GM12892 (cell line): ENCODE results near the gene CABCOCO1.

ENCODE experiments used
- POLR2A ChIP-seq: IDR thresholded peaks from 2 replicates; pipeline ENCODE4 v1.6.1; 2011; ENCODE audit warnings: low read depth, low read length, control low read depth
- POLR2AphosphoS5 ChIP-seq: IDR thresholded peaks from 2 replicates; pipeline ENCODE4 v1.6.1; 2011; ENCODE audit warnings: low read depth, low read length, control low read depth
- TAF1 ChIP-seq: IDR thresholded peaks from 2 replicates; pipeline ENCODE4 v1.6.1; 2011; ENCODE audit warnings: low read depth, mild to moderate bottlenecking, control low read depth, low read length, borderline replicate concordance

DNA sequence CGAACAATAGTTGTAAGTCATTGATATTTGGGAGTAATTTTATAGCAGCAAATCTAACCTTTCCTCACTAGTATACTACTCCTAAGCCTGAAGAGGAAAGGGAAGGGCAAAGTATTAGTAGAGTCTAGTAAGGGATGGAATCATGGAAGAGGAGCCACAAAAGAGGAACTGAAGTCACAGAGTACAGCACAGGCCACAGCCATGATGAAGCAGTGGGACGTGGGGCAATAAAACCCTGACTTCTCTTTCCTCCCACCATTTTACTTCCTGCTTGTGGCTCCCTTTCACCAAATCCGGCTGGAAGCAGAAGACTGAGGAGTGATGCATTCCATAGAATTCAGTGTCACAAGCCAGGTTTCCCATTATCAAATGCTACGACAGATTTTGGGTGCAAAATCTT, 58.7 kb downstream of the CABCOCO1 start:
- no peak for TF ChIP-seq POLR2A
- TF ChIP-seq TAF1: no peak
- TF ChIP-seq POLR2AphosphoS5: no peak
